HG03558 (cell line): ENCODE results near the gene ERBB2.
"Not testable (repeated sequence)": the region's sequence is repeated elsewhere in the genome, so short reads cannot be mapped to it uniquely, and the experiment has no call there.

Source experiments
- ATAC-seq: cut with Tn5 transposase; IDR thresholded peaks from one replicate; pipeline ENCODE4 v1.9.1; 2021; ENCODE audit warnings: moderate number of reproducible peaks; ENCODE audit not compliant: unreplicated experiment; ENCODE audit errors: extremely low read depth

ERBB2 gene

DNA sequence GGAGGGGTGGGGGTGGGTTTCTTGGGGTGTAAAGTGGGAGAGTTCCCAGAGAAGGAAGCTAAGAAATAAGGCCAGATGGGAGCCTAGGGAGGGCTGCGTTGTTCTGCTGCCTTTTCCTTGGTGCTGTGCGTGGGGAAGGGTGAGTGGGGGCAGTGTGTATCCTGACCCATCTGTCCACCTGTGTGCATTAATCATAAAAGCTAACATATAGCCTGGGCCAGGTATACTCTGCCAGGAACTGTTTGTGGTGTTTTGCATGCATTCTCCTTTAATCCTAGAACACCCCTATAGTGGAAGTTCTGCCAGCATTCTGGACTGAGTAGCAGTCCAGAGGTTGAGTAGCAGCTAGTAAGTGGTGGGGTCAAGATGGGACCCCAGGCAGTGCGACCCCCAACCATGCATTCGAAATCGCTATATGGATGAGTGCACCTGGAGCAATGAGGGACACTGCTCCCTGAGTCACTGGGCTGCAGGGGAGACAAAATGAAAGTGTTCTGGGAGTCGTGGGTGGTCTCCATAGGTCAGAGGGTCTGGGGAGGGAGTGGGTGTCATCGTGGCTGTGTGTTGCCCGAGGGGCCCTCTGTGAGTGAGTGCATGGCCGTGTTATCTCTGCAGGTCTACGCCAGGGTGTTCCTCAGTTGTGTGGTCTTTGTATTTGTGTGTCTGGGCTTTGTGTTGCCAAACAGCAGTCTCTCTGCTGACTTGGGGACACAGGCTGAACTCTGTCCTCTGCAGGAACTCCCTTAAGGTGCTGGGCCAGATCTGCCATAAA, 1.3 kb downstream of the ERBB2 start:
- no peak for ATAC-seq

DNA sequence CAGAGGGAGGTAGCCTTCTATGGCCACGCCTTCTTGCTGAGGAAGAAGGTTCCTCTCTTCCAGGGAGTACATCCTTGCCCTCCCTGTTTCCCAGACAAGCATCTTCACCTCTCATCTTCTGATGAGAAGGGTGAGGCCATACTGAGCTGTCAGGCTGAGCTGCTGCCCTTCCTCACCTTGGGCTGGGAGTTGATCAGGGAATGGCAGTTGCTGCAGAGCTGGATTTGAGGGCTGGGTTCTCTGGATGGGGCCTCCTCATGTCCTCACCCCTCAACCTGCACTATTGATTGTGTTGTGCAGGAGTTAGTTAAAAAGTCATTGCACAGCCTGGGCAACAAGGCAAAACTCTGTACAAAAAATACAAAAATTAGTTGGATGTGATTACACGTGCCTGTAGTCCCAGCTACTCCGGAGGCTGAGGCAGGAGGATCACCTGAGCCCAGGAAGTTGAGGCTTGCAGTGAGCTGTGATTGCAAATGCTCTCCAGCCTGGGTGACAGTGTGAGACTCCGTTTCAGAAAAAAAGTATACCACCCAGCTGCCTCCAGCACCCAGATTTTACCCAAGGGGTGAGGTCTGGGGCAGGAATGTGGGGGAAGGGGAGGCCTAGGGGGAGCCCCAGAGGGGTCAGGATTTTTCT, 2.0 kb downstream of the ERBB2 start:
- no peak for ATAC-seq

DNA sequence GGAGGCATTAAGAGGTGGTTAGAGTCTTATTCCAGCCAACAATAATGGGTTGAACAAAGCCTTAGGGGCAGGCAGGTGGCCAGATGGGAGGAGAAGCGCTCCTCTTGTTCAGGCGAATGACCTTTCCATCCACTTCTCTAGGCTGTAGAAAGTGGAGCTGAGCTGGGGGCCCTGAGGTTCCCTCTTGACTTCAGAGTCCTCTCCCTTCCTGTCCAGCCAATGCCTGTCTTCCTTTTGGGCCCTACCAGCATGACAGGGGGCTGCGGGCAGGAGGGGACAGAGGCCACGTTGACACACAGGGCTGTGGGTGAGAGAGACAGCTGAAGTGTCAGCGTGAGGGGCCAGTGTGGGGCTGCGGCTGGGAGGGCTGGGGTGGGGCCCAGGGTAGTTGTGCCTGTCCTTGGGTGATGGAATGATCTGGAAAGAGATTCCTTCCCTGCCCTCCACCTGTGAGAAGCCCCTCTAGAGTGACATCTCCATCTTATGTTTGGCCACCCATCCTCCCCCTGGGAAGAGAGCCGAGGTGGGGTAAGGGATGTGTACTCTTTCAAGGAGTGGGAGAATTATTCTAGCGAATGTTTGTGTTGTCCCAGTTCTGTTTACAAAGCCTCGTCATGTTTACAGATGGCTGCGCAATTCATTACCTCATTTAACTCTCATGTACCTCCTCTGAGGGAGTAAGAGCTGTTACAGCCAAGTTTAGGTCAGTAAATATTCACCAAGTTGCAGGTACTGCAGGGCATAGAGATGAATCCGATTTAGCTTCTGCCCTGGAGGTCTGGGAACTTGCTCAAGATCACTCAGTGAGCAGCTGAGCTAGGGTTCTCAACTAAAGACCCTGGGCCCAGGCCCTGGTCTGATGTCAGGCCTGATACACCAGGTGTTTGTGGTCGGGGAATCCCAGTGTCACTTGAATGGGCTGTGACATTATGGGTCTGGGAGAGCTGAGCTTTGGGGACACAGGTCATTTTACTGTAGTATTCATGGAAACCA, 3.3 kb downstream of the ERBB2 start:
- ATAC-seq = no peak

DNA sequence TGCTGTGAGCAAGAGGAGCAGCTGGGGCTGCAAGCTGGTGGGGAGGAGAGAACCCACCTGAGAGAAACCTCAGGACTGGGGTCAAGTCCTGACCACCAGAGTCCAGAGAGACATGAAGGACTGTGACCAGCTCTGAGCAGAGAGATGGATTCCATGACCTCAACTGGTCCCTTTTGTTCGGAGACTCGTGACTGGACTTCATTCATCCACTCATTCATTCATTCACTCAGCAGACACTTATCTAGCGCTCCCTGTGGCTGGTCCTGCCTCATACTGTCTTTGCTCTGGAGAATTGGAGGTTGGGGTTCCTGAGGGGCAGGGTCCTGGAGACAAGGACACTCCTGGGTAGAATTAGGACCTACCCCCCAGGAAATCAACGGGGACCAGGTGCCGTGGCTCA, 4.0 kb downstream of the ERBB2 start:
- no peak for ATAC-seq

DNA sequence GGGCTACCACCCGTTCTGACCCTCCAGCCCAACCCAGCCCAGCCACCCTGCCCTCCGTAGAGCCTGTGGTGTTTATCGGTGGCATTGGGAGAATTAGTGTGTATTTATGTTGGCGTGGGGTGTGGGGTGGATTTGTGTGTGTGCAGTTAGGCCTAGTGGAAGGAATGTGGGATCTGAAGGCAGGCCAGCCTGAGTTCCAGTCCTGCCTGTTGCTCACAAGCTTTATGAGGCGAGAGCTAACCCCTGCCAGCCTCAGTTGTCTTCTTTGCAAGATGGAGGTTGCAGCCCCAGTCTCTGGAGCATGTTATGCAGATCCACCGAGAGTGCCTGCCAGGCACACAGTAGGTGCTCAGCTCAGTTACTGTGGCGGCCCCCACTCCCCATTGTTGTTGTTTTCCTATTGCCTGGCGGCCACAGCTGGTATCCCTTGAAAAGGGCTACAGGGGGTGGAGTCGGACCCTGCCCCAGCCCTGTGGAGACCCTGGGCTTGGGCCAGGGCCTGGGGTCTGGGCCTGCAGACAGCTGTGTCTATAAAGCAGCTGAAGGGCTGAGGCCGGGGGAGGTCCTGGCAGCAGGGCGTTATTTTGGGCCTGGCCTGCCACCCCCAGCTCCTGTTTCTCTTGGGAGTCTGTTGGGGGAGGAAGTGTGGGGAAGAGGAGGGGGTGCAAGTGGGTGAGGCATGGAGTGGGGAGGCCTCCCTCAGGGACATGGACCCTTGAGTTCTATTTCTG, 5.1 kb downstream of the ERBB2 start:
- no peak for ATAC-seq

DNA sequence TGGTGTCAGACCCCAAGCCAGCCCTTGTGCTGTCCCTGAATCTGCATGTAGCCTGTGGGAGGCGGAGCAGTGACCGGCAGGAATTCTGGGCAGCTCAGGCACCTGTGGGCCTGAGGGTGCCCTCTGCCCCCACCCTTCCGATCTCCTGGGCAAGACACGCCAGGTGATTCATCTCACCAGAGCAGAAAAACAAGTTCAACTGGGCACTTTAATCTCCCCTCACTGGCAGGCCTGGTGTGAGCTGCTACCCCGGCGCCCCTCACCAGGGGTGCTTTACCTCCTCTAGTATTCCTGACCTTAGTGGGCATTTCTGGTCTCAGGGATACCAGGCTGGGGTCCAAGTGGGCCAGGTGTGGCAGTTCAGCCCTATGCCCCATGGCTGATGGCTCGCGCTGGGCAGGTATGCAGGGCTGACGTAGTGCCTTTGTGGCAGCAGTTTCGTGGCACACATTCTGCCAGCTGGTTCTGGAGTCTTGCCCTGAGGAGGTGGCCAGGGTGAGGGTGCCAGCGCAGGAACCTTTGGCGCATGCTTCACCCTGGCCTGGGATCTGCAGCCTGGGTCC, 6.0 kb downstream of the ERBB2 start:
- ATAC-seq = no peak

DNA sequence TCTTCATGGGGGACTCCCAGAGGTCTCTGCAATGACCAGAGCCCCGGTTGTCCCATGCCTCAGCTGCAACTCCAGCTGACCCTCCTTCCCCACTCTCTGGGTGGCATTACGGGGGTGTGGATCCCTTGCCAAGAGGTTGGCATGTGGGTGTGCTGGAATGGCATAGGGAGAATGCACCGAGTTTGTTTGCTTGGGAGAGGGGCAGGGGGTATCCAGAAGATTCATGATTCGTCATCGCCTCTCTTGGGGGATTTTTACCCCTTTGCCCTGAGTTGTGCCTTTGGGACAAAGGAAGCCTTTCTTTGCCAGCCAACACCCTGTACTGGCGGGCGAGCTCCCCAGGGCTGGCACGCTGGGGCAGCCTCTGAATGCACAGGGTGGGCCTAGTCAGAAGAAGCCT, 6.5 kb downstream of the ERBB2 start:
- no peak for ATAC-seq

DNA sequence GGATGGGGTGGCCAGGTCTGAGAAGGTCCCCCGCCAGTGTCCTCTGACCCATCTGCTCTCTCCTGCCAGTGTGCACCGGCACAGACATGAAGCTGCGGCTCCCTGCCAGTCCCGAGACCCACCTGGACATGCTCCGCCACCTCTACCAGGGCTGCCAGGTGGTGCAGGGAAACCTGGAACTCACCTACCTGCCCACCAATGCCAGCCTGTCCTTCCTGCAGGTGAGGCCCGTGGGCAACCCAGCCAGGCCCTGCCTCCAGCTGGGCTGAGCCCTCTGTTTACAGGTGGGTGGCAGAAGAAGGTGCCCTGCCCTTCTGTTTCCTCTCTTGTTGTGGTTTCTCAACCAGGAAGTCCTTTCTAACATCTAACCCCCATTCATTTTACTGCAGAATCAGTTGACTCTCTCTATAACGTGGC, 7.1 kb downstream of the ERBB2 start:
- no peak for ATAC-seq

DNA sequence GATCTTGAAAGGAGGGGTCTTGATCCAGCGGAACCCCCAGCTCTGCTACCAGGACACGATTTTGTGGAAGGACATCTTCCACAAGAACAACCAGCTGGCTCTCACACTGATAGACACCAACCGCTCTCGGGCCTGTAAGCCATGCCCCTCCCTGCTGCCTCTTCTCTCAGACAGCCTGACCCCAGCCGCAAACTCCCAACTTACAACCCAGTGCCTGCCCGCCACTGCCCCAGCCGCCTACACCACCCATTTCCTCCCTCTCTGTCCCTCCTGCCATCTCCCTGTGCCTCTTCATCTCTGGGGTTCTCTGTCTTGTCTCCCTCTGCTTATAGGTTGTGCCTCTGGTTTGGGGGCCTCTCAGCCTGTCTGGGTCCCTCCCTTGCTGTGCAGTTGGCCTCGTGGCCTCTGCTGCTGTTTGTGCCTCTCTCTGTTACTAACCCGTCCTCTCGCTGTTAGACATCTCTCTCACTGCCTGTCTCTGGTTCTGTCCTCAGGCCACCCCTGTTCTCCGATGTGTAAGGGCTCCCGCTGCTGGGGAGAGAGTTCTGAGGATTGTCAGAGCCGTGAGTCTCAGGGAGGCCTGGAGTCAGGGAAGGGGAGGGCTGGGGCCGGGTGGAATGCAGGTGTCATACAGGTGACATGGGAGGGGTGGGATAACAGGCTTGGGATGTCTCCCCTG, 9.6 kb downstream of the ERBB2 start:
- ATAC-seq = no peak

DNA sequence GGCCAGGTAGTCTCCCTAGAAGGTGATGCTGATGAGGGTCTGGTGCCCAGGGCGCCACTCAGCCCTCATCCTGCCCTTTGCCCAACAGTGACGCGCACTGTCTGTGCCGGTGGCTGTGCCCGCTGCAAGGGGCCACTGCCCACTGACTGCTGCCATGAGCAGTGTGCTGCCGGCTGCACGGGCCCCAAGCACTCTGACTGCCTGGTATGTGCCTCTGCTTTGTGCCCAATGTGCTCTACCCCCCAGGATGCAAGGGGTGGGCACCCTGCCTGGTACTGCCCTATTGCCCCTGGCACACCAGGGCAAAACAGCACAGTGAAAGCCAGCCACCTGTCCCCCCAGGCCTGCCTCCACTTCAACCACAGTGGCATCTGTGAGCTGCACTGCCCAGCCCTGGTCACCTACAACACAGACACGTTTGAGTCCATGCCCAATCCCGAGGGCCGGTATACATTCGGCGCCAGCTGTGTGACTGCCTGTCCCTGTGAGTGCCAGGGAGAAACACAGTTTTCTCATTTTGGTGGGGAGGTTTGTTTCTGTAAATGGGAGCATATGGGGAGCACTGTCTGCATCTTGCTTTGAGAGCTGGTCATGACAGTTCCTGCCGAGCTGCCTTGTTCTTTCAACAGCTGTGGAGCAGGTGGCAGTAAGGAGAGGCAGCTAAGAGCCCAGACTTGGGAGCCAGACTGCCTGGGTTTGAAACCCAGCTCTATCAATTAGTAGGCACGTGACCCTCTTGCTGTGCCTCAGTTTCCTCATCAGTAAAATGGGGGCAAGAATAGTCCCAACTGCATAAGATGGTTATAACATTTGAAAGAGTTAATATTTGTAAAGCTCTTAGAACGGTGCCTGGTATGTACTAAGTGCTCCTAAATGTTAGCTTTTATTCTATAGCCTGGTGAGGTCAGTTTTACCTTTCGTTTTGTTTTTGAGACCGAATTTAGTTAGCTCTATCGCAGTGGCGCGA, 10.4 kb downstream of the ERBB2 start:
- ATAC-seq = no peak

DNA sequence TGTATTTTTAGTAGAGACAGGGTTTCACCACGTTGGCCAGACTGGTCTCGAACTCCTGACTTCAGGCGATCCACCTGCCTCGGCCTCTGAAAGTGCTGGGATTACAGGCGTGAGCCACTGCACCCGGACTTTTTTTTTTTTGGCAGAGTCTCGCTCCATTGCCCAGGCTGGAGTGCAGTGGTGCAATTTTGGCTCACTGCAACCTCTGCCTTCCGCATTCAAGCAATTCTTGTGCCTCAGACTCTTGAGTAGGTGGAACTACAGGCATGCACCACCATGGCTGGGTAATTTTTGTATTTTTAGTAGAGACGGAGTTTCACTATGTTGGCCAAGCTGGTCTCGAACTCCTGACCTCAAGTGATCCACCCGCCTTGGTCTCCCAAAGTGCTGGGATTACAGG, 11.2 kb downstream of the ERBB2 start:
- not testable (repeated sequence) for ATAC-seq

DNA sequence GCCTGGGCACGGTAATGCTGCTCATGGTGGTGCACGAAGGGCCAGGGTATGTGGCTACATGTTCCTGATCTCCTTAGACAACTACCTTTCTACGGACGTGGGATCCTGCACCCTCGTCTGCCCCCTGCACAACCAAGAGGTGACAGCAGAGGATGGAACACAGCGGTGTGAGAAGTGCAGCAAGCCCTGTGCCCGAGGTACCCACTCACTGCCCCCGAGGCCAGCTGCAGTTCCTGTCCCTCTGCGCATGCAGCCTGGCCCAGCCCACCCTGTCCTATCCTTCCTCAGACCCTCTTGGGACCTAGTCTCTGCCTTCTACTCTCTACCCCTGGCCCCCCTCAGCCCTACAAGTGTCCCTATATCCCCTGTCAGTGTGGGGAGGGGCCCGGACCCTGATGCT, 12.0 kb downstream of the ERBB2 start:
- ATAC-seq = no peak

DNA sequence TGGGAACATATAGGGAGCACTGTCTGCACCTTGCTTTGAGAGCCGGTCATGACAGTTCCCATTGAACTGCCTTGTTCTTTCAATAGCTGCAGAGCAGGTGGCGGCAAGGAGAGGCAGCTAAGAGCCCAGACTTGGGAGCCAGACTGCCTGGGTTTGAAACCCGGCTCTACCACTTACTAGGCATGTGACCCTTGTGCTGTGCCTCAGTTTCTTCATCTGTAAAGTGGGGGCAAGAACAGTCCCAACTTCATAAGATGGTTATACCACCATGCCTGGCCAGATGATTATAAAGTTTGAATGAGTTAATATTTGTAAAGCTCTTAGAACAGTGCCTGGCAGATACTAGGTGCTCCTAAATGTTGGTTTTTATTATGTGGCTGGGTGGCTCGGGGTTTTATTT, 14.4 kb downstream of the ERBB2 start:
- no peak for ATAC-seq

DNA sequence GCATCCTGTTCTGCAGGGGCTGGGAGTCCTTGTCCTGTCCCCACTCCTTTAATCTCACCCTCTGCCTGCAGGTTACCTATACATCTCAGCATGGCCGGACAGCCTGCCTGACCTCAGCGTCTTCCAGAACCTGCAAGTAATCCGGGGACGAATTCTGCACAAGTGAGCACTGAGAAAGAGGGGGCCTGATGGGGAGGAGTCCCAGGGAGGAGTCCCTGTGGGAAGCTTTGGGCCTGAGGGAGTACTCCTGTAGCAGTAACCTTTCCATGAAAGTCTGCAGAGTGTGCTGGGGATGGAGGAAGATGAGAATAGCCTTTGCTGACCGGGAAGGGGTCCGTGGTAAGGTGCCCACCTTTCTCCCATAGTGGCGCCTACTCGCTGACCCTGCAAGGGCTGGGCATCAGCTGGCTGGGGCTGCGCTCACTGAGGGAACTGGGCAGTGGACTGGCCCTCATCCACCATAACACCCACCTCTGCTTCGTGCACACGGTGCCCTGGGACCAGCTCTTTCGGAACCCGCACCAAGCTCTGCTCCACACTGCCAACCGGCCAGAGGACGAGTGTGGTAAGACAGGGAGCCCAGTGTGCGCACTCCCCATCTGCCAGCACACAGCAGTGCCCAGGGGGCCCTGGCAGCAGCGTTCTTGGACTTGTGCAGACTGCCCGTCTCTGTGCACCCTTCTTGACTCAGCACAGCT, 15.7 kb downstream of the ERBB2 start:
- ATAC-seq = no peak

DNA sequence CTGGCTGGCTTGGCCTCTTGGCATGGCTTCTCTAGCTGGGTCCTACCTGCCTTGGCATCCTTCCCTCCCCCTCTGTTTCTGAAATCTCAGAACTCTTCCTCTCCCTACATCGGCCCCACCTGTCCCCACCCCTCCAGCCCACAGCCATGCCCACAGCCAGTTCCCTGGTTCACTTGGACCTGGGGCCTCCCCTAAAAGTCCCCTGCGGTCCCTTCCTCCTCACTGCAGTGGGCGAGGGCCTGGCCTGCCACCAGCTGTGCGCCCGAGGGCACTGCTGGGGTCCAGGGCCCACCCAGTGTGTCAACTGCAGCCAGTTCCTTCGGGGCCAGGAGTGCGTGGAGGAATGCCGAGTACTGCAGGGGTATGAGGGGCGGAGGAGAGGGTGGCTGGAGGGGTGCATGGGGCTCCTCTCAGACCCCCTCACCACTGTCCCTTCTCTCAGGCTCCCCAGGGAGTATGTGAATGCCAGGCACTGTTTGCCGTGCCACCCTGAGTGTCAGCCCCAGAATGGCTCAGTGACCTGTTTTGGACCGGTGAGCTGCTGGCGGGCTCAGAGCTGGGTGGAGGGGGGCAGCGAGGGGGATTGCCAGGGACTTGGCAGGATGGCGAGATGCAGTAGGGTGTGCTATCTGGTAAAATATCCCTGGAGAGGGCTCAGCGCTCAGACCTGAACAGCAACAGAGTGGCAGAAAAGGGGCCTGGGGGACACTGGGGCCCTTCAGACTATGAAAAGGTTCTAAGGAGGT, 16.4 kb downstream of the ERBB2 start:
- no peak for ATAC-seq

DNA sequence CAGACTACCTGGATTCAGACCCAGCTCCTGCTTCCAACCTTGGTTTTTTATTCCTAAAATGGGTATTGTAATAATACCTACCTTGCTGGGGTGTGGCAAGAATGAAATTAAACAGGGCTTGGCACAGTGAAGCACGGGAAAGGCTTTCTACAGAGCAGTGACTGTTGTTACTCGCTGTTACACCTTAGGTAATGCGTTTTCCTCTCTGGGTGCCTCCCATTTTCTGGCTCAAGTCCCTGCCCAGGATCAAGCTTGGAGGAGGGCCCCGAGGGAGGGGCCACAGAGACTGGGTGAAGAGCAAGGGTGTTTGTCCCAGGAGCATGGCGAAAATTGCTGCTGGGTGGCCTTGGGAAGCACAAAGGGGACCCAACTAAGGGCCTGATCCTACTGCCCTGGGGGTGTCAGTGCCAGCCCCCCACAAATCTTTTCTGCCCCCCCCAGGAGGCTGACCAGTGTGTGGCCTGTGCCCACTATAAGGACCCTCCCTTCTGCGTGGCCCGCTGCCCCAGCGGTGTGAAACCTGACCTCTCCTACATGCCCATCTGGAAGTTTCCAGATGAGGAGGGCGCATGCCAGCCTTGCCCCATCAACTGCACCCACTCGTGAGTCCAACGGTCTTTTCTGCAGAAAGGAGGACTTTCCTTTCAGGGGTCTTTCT, 17.1 kb downstream of the ERBB2 start:
- ATAC-seq = no peak
